ENCODE results near the gene MASP1. TPM values are rescaled to one million over a fixed set of nuclear protein-coding genes. Genes with fewer than 3 reads are reported as not detected.

Gene MASP1
- total and polyA plus RNA-seq, 4 donors, result 0.31 to 8.3 (median 0.59) TPM

GRCh38 chr3:187251599-187251998, 39.9 kb downstream of the MASP1 start:
- WGBS, 2 donors, result 73 to 78% methylated on average over 3 of the region's 3 CpGs

GRCh38 chr3:187247398-187247797, 44.1 kb downstream of the MASP1 start:
- no peak overlapping the region for H3K9ac ChIP-seq (ENCODE audit: insufficient read depth in 1 of 2, low read length in 2 of 2)

More at GRCh38 chr3:187251599-187251998, 39.9 kb downstream of the MASP1 start:
- Histone ChIP-seq H3K36me3 (ENCODE audit: control insufficient read depth in 4 of 4, insufficient read depth in 4 of 4, low read length in 4 of 4) (peaks cover 0 to 19% (median 0%) of the 10 kb centered on the region in 4 donors), H3K27me3 (ENCODE audit: control insufficient read depth in 3 of 3, insufficient read depth in 3 of 3, low read length in 2 of 3) (no peaks in the 10 kb centered on the region), H3K27ac (ENCODE audit: low read depth in 1 of 2, low read length in 1 of 2) (no peak overlapping the region), H3K4me3 (no peak overlapping the region), H3K4me1 (ENCODE audit: control insufficient read depth in 5 of 5, insufficient read depth in 5 of 5, low read length in 5 of 5) (no peaks in the 10 kb centered on the region), H3K9ac (ENCODE audit: insufficient read depth in 1 of 2, low read length in 2 of 2) (no peak overlapping the region), H3K9me3 (ENCODE audit: control insufficient read depth in 4 of 4, insufficient read depth in 3 of 4, low read length in 3 of 4) (no peaks in the 10 kb centered on the region)
- TF ChIP-seq, protein P1, sequence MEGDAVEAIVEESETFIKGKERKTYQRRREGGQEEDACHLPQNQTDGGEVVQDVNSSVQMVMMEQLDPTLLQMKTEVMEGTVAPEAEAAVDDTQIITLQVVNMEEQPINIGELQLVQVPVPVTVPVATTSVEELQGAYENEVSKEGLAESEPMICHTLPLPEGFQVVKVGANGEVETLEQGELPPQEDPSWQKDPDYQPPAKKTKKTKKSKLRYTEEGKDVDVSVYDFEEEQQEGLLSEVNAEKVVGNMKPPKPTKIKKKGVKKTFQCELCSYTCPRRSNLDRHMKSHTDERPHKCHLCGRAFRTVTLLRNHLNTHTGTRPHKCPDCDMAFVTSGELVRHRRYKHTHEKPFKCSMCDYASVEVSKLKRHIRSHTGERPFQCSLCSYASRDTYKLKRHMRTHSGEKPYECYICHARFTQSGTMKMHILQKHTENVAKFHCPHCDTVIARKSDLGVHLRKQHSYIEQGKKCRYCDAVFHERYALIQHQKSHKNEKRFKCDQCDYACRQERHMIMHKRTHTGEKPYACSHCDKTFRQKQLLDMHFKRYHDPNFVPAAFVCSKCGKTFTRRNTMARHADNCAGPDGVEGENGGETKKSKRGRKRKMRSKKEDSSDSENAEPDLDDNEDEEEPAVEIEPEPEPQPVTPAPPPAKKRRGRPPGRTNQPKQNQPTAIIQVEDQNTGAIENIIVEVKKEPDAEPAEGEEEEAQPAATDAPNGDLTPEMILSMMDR (IDR thresholded peaks at IDR 0.05; ENCODE audit: control extremely low read depth, extremely low read depth), result no peak
- DNase-seq (no peak), ATAC-seq (ENCODE audit: insufficient read depth, low FRiP score) (no peak)

GRCh38 chr3:187243933-187244524, 47.5 kb downstream of the MASP1 start:
- peaks cover 0 to 4% (median 0%) of the 10 kb centered on the region in 4 donors for H3K9me3 ChIP-seq (ENCODE audit: control insufficient read depth in 4 of 4, insufficient read depth in 3 of 4, low read length in 3 of 4)
- TF ChIP-seq, protein P1 (IDR thresholded peaks at IDR 0.05; ENCODE audit: control extremely low read depth, extremely low read depth), result no peak
- H3K36me3 ChIP-seq (ENCODE audit: control insufficient read depth in 4 of 4, insufficient read depth in 4 of 4, low read length in 4 of 4), result no peaks in the 10 kb centered on the region
- H3K27ac ChIP-seq (ENCODE audit: low read depth in 1 of 2, low read length in 1 of 2), result no peak overlapping the region
- H3K4me3 ChIP-seq, result no peak overlapping the region
- DNase-seq (no peak), ATAC-seq (ENCODE audit: insufficient read depth, low FRiP score) (no peak)
- H3K9ac ChIP-seq (ENCODE audit: insufficient read depth in 1 of 2, low read length in 2 of 2), result no peak overlapping the region
- no peaks in the 10 kb centered on the region for H3K27me3 ChIP-seq (ENCODE audit: control insufficient read depth in 3 of 3, insufficient read depth in 3 of 3, low read length in 2 of 3)
- no peaks in the 10 kb centered on the region for H3K4me1 ChIP-seq (ENCODE audit: control insufficient read depth in 5 of 5, insufficient read depth in 5 of 5, low read length in 5 of 5)
- WGBS, 2 donors, result 90 to 92% methylated on average over 2 of the region's 2 CpGs

More at GRCh38 chr3:187247398-187247797, 44.1 kb downstream of the MASP1 start:
- no peaks in the 10 kb centered on the region for H3K27me3 ChIP-seq (ENCODE audit: control insufficient read depth in 3 of 3, insufficient read depth in 3 of 3, low read length in 2 of 3)
- H3K4me3 ChIP-seq, result no peak overlapping the region
- H3K27ac ChIP-seq (ENCODE audit: low read depth in 1 of 2, low read length in 1 of 2), result no peak overlapping the region
- H3K9me3 ChIP-seq (ENCODE audit: control insufficient read depth in 4 of 4, insufficient read depth in 3 of 4, low read length in 3 of 4), result peaks cover 0 to 2% (median 0%) of the 10 kb centered on the region in 4 donors
- peaks cover 0 to 8% (median 0%) of the 10 kb centered on the region in 4 donors for H3K36me3 ChIP-seq (ENCODE audit: control insufficient read depth in 4 of 4, insufficient read depth in 4 of 4, low read length in 4 of 4)
- DNase-seq (no peak), ATAC-seq (ENCODE audit: insufficient read depth, low FRiP score) (no peak)
- TF ChIP-seq, protein P1 (IDR thresholded peaks at IDR 0.05; ENCODE audit: control extremely low read depth, extremely low read depth), result no peak
- WGBS, 2 donors, result 69 to 72% methylated on average over 3 of the region's 3 CpGs
- no peaks in the 10 kb centered on the region for H3K4me1 ChIP-seq (ENCODE audit: control insufficient read depth in 5 of 5, insufficient read depth in 5 of 5, low read length in 5 of 5)

All from lung (tissue), 12 donors.